Astrocyte (in vitro differentiated cells and primary cell): ENCODE measurements around the gene POU2F3. TPM values are rescaled to one million over a fixed set of nuclear protein-coding genes. Genes with fewer than 3 reads are reported as not detected.

ENCODE experiments used
- DNase-seq: peaks from one replicate; pipeline ENCODE4 v3.0.0-alpha.2; 2010; ENCODE audit warnings: low read depth
- FAIRE-seq: peaks from 2 replicates; lab custom pipeline; 2011; peaks lifted over from hg19 to GRCh38; lab: Jason Lieb, UNC
- H2AFZ ChIP-seq: 2 replicates; pipeline ENCODE4 v1.6.0; 2012; ENCODE audit warnings: low read depth, low read length, inconsistent platforms
- H3K27ac ChIP-seq: 2 replicates; pipeline ENCODE4 v1.5.1; 2011; ENCODE audit warnings: low read depth, low read length, inconsistent platforms
- H3K27me3 ChIP-seq: 2 replicates; pipeline ENCODE4 v1.6.0; 2011; ENCODE audit warnings: low read length, inconsistent platforms; ENCODE audit not compliant: insufficient read depth
- H3K36me3 ChIP-seq: 2 replicates; pipeline ENCODE4 v1.5.1; 2011; ENCODE audit warnings: low read length, inconsistent platforms; ENCODE audit not compliant: insufficient read depth
- H3K4me1 ChIP-seq: 2 replicates; pipeline ENCODE4 v1.5.1; 2011; ENCODE audit warnings: low read length, inconsistent platforms; ENCODE audit not compliant: insufficient read depth
- H3K4me2 ChIP-seq: 2 replicates; pipeline ENCODE4 v1.6.0; 2012; ENCODE audit warnings: low read length, inconsistent platforms
- H3K4me3 ChIP-seq: 2 replicates; pipeline ENCODE4 v1.5.1; 2011; ENCODE audit warnings: low read depth, mild to moderate bottlenecking, low read length, inconsistent platforms; ENCODE audit not compliant: insufficient read depth
- H3K79me2 ChIP-seq: 2 replicates; pipeline ENCODE4 v1.6.0; 2012; ENCODE audit warnings: mild to moderate bottlenecking, low read length, inconsistent platforms; ENCODE audit not compliant: insufficient read depth
- H3K9ac ChIP-seq: 2 replicates; pipeline ENCODE4 v1.6.0; 2012; ENCODE audit warnings: mild to moderate bottlenecking, low read length, inconsistent platforms
- H3K9me3 ChIP-seq: 2 replicates; pipeline ENCODE4 v1.5.1; 2012; ENCODE audit warnings: low read depth, mild to moderate bottlenecking, low read length, inconsistent platforms; ENCODE audit not compliant: insufficient read depth
- H4K20me1 ChIP-seq: 2 replicates; pipeline ENCODE4 v1.6.0; 2012; ENCODE audit warnings: low read length, inconsistent platforms; ENCODE audit not compliant: insufficient read depth
- H3K27ac Mint-ChIP-seq: one replicate; pipeline ENCODE4 v1.8.0; 2021; ENCODE audit warnings: mild to moderate bottlenecking, mixed read lengths; ENCODE audit not compliant: unreplicated experiment
- H3K27me3 Mint-ChIP-seq: one replicate; pipeline ENCODE4 v1.8.0; 2021; ENCODE audit warnings: low read depth, mixed read lengths; ENCODE audit not compliant: unreplicated experiment
- H3K36me3 Mint-ChIP-seq: one replicate; pipeline ENCODE4 v1.8.0; 2021; ENCODE audit warnings: low read depth, mixed read lengths; ENCODE audit not compliant: unreplicated experiment
- H3K4me1 Mint-ChIP-seq: one replicate; pipeline ENCODE4 v1.8.0; 2021; ENCODE audit warnings: low read depth, mixed read lengths; ENCODE audit not compliant: unreplicated experiment
- H3K4me3 Mint-ChIP-seq: one replicate; pipeline ENCODE4 v1.8.0; 2021; ENCODE audit warnings: mild to moderate bottlenecking, moderate library complexity, mixed read lengths; ENCODE audit not compliant: unreplicated experiment
- H3K9me3 Mint-ChIP-seq: one replicate; pipeline ENCODE4 v1.8.0; 2021; ENCODE audit warnings: mild to moderate bottlenecking, mixed read lengths; ENCODE audit not compliant: unreplicated experiment
- CTCF ChIP-seq: IDR thresholded peaks from 2 replicates; pipeline ENCODE4 v1.5.1; 2011; ENCODE audit warnings: low read depth, mild to moderate bottlenecking, inconsistent platforms, low read length, moderate library complexity; ENCODE audit not compliant: insufficient read depth
- EZH2 ChIP-seq: IDR thresholded peaks from 2 replicates; pipeline ENCODE4 v1.6.1; 2012; ENCODE audit warnings: mild to moderate bottlenecking, low read length, inconsistent platforms; ENCODE audit not compliant: insufficient read depth
- total RNA-seq: library from RNA; stranded (reverse); gene quantifications from 2 replicates; pipeline ENCODE4 v1.2.1, GENCODE V29; 2021

Gene POU2F3
- total RNA-seq, 1 donor from 2014 or later = 0.20 TPM

DNA sequence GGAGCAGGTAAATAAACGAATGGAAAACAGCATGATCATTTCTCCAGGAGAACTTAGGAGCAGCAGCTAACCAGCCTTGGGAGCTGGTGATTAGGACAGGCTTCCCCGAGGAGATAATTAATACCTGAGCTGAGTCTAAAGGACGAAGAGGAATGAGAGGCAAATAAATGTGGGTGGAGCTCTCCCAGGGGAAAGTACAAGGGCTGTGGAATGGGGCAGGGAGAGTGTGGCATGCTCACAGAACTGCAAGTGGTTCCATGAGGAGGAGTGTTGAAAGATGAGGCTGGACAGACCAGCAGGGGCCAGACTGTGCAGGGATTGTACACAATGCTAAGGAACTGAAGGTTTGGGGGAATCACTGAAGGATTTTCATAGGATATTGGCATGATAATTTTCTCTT lies 70.9 kb downstream of the POU2F3 start:
- Histone ChIP-seq H3K4me1 (peaks cover 14% of the 10 kb centered on the region), H2AFZ (no peak overlapping the region), H3K4me2 (no peak overlapping the region), H3K27me3 (no peaks in the 10 kb centered on the region), H3K27ac (no peak overlapping the region), H3K36me3 (no peaks in the 10 kb centered on the region), H3K9me3 (no peaks in the 10 kb centered on the region), H3K9ac (no peak overlapping the region), H4K20me1 (no peaks in the 10 kb centered on the region), H3K4me3 (no peak overlapping the region), H3K79me2 (no peaks in the 10 kb centered on the region)
- no peak overlapping the region for H3K27ac Mint-ChIP-seq
- DNase-seq (no peak), FAIRE-seq (no peak)
- no peaks in the 10 kb centered on the region for H3K9me3 Mint-ChIP-seq
- peaks cover 10% of the 10 kb centered on the region for H3K27me3 Mint-ChIP-seq
- TF ChIP-seq CTCF = no peak
- TF ChIP-seq EZH2 = no peak
- peaks cover 12% of the 10 kb centered on the region for H3K4me1 Mint-ChIP-seq
- no peaks in the 10 kb centered on the region for H3K36me3 Mint-ChIP-seq
- no peak overlapping the region for H3K4me3 Mint-ChIP-seq

DNA sequence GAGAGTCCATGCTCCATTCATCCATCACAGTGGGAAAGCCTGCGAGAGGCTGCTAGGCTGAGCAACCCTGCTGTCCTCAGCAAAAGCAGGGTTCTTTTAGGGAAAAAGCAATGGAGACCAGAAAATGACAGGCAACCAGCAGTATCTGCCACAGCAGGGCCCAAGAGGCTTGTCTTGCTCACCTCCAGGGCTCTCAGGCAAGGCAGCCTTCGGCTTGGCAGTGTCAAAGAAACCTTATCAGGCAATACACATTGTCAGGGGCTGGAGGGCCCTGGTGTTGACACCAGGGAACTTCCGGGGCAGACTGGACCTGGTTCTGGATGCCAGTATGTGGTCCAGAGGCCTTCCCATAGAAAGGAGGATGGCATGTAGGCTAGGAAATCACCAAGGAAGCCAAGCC lies 74.9 kb downstream of the POU2F3 start:
- no peaks in the 10 kb centered on the region for H3K9me3 Mint-ChIP-seq
- no peak overlapping the region for H3K27ac Mint-ChIP-seq
- H3K79me2 ChIP-seq = no peaks in the 10 kb centered on the region
- H3K4me3 Mint-ChIP-seq = no peak overlapping the region
- H3K27me3 ChIP-seq = no peaks in the 10 kb centered on the region
- no peak overlapping the region for H3K4me3 ChIP-seq
- H3K27me3 Mint-ChIP-seq = peaks cover 23% of the 10 kb centered on the region
- DNase-seq = no peak
- no peak for FAIRE-seq
- no peak overlapping the region for H3K4me2 ChIP-seq
- H3K36me3 Mint-ChIP-seq = no peaks in the 10 kb centered on the region
- no peak overlapping the region for H3K9ac ChIP-seq
- no peak overlapping the region for H2AFZ ChIP-seq
- no peaks in the 10 kb centered on the region for H4K20me1 ChIP-seq
- H3K4me1 ChIP-seq = no peaks in the 10 kb centered on the region
- H3K36me3 ChIP-seq = no peaks in the 10 kb centered on the region
- H3K4me1 Mint-ChIP-seq = peaks cover 4% of the 10 kb centered on the region
- no peak overlapping the region for H3K27ac ChIP-seq
- H3K9me3 ChIP-seq = no peaks in the 10 kb centered on the region
- TF ChIP-seq EZH2 = no peak

DNA sequence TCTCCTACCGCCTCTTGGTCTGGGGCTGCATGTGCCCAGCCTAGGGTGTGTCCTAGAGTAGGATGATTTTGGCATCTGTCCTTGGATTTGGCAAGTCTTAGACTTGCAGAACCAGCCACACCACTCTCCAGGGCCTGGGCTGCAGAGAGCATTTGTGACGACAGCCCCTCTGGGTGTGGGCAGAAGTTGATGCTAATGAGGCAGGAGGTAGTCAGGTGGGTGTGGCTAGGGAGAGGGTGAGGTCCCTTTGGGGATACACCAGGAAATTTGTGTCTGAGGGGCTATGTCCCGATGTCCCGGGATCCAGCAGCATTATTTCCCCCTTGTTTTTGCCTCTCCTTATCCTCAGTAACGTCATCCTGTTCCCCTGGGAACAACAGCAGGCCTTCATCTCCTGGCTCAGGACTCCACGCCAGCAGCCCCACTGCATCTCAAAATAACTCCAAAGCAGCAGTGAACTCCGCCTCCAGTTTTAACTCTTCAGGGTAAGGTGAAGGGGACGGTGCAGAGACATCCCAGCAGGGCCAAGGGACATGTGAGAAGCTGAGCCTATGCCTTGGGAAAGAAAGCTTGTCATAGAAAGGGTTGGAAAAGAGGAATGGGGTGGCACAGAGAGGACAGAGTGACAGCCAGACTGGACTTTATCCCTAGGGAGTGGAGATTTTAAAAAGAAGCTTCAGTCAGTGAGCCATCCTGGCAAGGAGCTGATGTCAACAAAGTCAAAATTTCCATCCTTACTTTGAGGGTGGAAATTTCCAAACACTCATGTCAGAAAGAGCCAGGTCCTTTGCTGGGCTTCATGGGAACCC lies 77.1 kb downstream of the POU2F3 start:
- DNase-seq (no peak), FAIRE-seq (no peak)
- Mint-ChIP-seq H3K36me3 (no peaks in the 10 kb centered on the region), H3K4me1 (peaks cover 4% of the 10 kb centered on the region), H3K9me3 (no peaks in the 10 kb centered on the region), H3K27ac (no peak overlapping the region), H3K27me3 (peaks cover 23% of the 10 kb centered on the region), H3K4me3 (no peak overlapping the region)
- Histone ChIP-seq H3K4me1 (no peaks in the 10 kb centered on the region), H3K36me3 (no peaks in the 10 kb centered on the region), H3K9me3 (no peaks in the 10 kb centered on the region), H3K9ac (no peak overlapping the region), H3K27ac (no peak overlapping the region), H2AFZ (peak overlapping the region; percentile 45), H3K4me3 (no peak overlapping the region), H4K20me1 (no peaks in the 10 kb centered on the region), H3K4me2 (no peak overlapping the region), H3K27me3 (no peaks in the 10 kb centered on the region), H3K79me2 (no peaks in the 10 kb centered on the region)
- TF ChIP-seq EZH2 = no peak
- TF ChIP-seq CTCF = no peak
